Peyer's patch (tissue), 4 donors: ENCODE data around the gene AZIN2. TPM values are rescaled to one million over a fixed set of nuclear protein-coding genes. Genes with fewer than 3 reads are reported as not detected.
"Not testable (repeated sequence)": the region's sequence is repeated elsewhere in the genome, so short reads cannot be mapped to it uniquely, and the experiment has no call there.

Experiments used
- DNase-seq, 3 donors: peaks; one replicate each; pipeline ENCODE4 v3.0.0-alpha.2; 2017 to 2019
- H3K27ac ChIP-seq, 4 donors: fragments of 200-600 bp; sonication (generic); one replicate each; pipeline ENCODE4 v1.5.1; 2016 to 2019
- H3K27me3 ChIP-seq, 2 donors: fragments of 200-600 bp; sonication (generic); one replicate each; pipeline ENCODE4 v1.5.1; 2019
- H3K36me3 ChIP-seq, 3 donors: fragments of 200-600 bp; sonication (generic); one replicate each; pipeline ENCODE4 v1.5.1; 2016 to 2019
- H3K4me1 ChIP-seq, 4 donors: fragments of 200-600 bp; sonication (generic); one replicate each; pipeline ENCODE4 v1.5.1; 2016 to 2019
- H3K4me3 ChIP-seq, 4 donors: fragments of 200-600 bp; sonication (generic); 1 replicate in 3 of 4; 2 replicates in 1 of 4; pipeline ENCODE4 v1.5.1; 2016 to 2019; ENCODE audit warnings: mild to moderate bottlenecking in 1 of 4
- H3K9me3 ChIP-seq, 4 donors: fragments of 200-600 bp; sonication (generic); one replicate each; pipeline ENCODE4 v1.5.1; 2016 to 2019; ENCODE audit warnings: mild to moderate bottlenecking in 1 of 4
- POLR2A ChIP-seq, 2 donors: fragments of 450-650 bp; IDR thresholded peaks; one replicate each; pipeline ENCODE4 v1.5.1; 2017; ENCODE audit warnings: antibody characterized with exemption in 2 of 2, mild to moderate bottlenecking in 2 of 2, moderate library complexity in 2 of 2
- total RNA-seq, 4 donors: library from RNA; depleted of rRNA; stranded (reverse); fragments of >200 nt; gene quantifications; one replicate each; pipeline ENCODE4 v1.1.0, GENCODE V29; 2016
- TF ChIP-seq, protein P1 (sequence below), 6 experiments: fragments of 450-650 bp in 4 of 6; fragments of 200-600 bp in 2 of 6; sonication (generic) in 1 of 6; IDR thresholded peaks; one replicate each; pipeline ENCODE4 v1.5.1; 2017 to 2019; ENCODE audit warnings: antibody characterized with exemption in 6 of 6, mild to moderate bottlenecking in 3 of 6, moderate library complexity in 1 of 6

The AZIN2 gene
- total RNA-seq, 4 donors from 2014 or later = 0.95 to 26.4 (median 2.2) TPM

GRCh38 chr1:33045246-33045645 lies 35.7 kb upstream of the AZIN2 start:
- Histone ChIP-seq H3K27ac (peak overlapping the region in 2 of 4 donors; percentile 55 to 59), H3K27me3 (no peaks in the 10 kb centered on the region), H3K9me3 (no peaks in the 10 kb centered on the region), H3K4me3 (peak overlapping the region in 2 of 4 donors; percentile 13 to 39), H3K4me1 (peaks cover 0 to 26% (median 3%) of the 10 kb centered on the region in 4 donors), H3K36me3 (no peaks in the 10 kb centered on the region)
- TF ChIP-seq, protein P1, sequence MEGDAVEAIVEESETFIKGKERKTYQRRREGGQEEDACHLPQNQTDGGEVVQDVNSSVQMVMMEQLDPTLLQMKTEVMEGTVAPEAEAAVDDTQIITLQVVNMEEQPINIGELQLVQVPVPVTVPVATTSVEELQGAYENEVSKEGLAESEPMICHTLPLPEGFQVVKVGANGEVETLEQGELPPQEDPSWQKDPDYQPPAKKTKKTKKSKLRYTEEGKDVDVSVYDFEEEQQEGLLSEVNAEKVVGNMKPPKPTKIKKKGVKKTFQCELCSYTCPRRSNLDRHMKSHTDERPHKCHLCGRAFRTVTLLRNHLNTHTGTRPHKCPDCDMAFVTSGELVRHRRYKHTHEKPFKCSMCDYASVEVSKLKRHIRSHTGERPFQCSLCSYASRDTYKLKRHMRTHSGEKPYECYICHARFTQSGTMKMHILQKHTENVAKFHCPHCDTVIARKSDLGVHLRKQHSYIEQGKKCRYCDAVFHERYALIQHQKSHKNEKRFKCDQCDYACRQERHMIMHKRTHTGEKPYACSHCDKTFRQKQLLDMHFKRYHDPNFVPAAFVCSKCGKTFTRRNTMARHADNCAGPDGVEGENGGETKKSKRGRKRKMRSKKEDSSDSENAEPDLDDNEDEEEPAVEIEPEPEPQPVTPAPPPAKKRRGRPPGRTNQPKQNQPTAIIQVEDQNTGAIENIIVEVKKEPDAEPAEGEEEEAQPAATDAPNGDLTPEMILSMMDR (IDR thresholded peaks at IDR 0.05) = no peak
- TF ChIP-seq POLR2A (IDR thresholded peaks at IDR 0.05) = peak; percentile 27 to 73
- DNase-seq = peak in 2 of 3 donors; percentile 86 to 87

DNA sequence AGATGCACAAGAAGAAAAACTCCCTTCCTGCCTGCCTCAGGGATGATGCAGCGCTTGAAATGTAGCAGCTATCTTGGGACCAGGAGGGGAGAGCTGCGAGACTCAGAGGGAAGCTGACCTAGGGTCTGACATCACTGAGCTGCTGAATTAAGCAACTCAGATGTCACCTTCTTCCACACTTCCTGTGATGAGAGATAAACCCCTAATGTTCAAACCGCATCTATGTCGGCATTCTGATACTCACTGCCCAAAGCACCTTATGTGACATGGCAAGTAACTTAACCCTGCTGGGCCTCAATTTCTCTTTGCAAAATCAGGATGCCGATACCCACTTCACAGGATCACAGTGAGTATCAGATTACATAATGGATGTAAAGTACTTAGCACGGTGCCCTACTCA lies 35.1 kb upstream of the AZIN2 start:
- Histone ChIP-seq H3K36me3 (no peaks in the 10 kb centered on the region), H3K27me3 (no peaks in the 10 kb centered on the region)
- no peak for TF ChIP-seq POLR2A (IDR thresholded peaks at IDR 0.05)
- TF ChIP-seq, protein P1 (IDR thresholded peaks at IDR 0.05) = no peak

DNA sequence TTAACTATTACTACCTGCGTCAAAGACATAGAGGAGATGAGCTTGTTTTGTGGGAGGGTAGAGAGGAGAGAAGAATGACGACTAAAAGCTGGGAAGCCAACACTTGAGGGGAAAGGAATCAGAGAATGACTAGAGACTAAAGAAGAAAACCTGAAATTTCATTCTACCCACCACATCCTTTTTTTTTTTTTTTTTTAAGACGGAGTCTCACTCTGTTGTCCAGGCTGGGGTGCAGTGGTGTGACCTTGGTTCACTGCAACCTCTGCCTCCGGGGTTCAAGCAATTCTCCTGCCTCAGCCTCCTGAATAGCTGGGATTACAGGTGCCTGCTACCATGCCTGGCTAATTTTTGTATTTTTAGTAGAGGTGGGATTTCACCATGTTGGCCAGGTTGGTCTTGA lies 34.7 kb upstream of the AZIN2 start:
- H3K9me3 ChIP-seq, H3K27me3 ChIP-seq, DNase-seq, H3K36me3 ChIP-seq: not testable (repeated sequence)
- Histone ChIP-seq H3K4me3 (peak overlapping the region in 2 of 4 donors; percentile 13 to 39), H3K4me1 (peaks cover 0 to 31% (median 3%) of the 10 kb centered on the region in 4 donors), H3K27ac (peak overlapping the region in 3 of 4 donors; percentile 5 to 77 (median 59))

More for the DNA sequence above, 35.1 kb upstream of the AZIN2 start:
- peak overlapping the region in 3 of 4 donors; percentile 5 to 59 (median 55) for H3K27ac ChIP-seq
- DNase-seq = no peak
- no peaks in the 10 kb centered on the region for H3K9me3 ChIP-seq
- peak overlapping the region in 2 of 4 donors; percentile 13 to 39 for H3K4me3 ChIP-seq
- H3K4me1 ChIP-seq = peaks cover 0 to 31% (median 3%) of the 10 kb centered on the region in 4 donors

DNA sequence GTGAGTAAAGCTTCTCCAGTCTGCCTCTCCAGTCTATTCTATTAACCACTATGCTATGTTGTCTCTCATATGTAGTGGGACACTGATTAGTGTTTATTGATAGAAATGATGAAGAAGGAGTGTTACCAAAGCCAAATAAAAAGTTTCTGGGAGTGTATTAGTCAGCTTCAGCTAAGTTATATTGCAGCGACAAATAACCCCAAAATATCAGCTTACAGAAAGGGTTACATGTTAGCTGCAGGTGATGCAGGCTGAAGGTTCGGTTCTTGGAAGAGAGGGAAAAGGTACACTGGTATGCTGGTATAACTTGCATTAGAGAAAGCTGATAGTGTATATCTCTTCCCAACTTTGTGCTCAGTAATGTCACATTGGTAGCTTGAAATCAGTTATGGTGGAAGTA lies 33.7 kb upstream of the AZIN2 start:
- DNase-seq = no peak
- Histone ChIP-seq H3K27me3 (no peaks in the 10 kb centered on the region), H3K36me3 (no peaks in the 10 kb centered on the region), H3K9me3 (no peaks in the 10 kb centered on the region), H3K4me3 (no peak overlapping the region), H3K27ac (peak overlapping the region in 2 of 4 donors; percentile 59 to 77), H3K4me1 (peaks cover 0 to 31% (median 3%) of the 10 kb centered on the region in 4 donors)
- no peak for TF ChIP-seq POLR2A (IDR thresholded peaks at IDR 0.05)
- TF ChIP-seq, protein P1 (IDR thresholded peaks at IDR 0.05) = no peak

DNA sequence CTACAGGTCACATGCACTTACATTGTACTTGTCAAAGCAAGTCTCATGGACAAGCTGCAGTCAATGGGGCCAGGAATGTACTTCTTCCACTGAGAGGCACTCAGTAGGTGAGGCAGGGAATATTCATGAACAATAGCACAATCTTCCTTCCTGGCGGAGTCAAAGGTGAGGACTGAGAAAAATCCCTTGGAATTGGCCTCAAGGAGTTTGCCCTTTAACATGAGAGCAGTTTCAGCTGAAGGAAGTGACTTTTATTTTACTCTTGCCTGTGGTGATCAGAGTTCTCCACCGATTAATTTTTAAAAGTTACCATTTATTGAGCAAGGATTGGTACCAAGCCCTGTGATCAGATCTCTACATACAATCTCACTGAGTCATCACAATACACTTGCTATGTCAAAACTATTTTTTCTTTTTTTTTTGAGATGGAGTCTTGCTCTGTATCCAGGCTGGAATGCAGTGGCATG lies 33.1 kb upstream of the AZIN2 start:
- Histone ChIP-seq H3K9me3 (no peaks in the 10 kb centered on the region), H3K27ac (peak overlapping the region in 2 of 4 donors; percentile 59 to 77), H3K4me3 (no peak overlapping the region), H3K4me1 (peaks cover 0 to 31% (median 3%) of the 10 kb centered on the region in 4 donors), H3K36me3 (no peaks in the 10 kb centered on the region), H3K27me3 (no peaks in the 10 kb centered on the region)
- DNase-seq = peak in 1 of 3 donors; percentile 66
- TF ChIP-seq POLR2A (IDR thresholded peaks at IDR 0.05) = no peak
- TF ChIP-seq, protein P1 (IDR thresholded peaks at IDR 0.05) = no peak

GRCh38 chr1:33048426-33048825 lies 32.5 kb upstream of the AZIN2 start:
- no peak for TF ChIP-seq POLR2A (IDR thresholded peaks at IDR 0.05)
- TF ChIP-seq, protein P1 (IDR thresholded peaks at IDR 0.05) = no peak
- no peaks in the 10 kb centered on the region for H3K9me3 ChIP-seq
- H3K4me3 ChIP-seq = no peak overlapping the region
- H3K4me1 ChIP-seq = peaks cover 0 to 31% (median 3%) of the 10 kb centered on the region in 4 donors
- H3K27ac ChIP-seq = peak overlapping the region in 1 of 4 donors; percentile 74
- no peaks in the 10 kb centered on the region for H3K36me3 ChIP-seq
- DNase-seq = no peak
- no peaks in the 10 kb centered on the region for H3K27me3 ChIP-seq
